ENCODE measurements around the gene LPIN1.

The LPIN1 gene

GRCh38 chr2:11774600-11774999 is 28.2 kb downstream of the LPIN1 start:
- TF ChIP-seq GATA2 (IDR thresholded peaks at IDR 0.05; ENCODE audit: low read depth, low read length): no peak
- TF ChIP-seq GATA3 (IDR thresholded peaks at IDR 0.05; ENCODE audit: low read depth, low read length): no peak

DNA sequence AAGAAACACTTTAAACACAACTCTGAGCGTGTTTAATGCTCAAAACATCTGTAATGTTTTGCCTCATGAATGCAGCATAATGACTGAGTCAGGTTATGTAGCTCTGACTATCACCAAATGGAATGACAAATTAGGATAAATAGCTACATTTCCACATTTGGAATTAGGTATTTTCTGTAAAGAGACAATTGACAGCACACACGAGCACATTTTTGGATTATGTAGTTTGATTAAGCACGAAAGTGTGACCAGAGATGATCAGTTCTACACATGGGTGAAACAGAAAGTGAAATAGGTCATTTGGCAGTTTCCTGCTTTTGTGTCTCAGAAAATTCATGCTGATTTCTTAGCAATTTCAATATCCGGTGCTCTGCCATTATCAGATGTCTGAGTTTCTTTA is 29.0 kb downstream of the LPIN1 start:
- no peak for TF ChIP-seq GATA3 (IDR thresholded peaks at IDR 0.05; ENCODE audit: low read depth, low read length)
- no peak for TF ChIP-seq GATA2 (IDR thresholded peaks at IDR 0.05; ENCODE audit: low read depth, low read length)

GRCh38 chr2:11777066-11777782 is 30.8 kb downstream of the LPIN1 start:
- TF ChIP-seq GATA2 (IDR thresholded peaks at IDR 0.05; ENCODE audit: low read depth, low read length): no peak
- TF ChIP-seq GATA3 (IDR thresholded peaks at IDR 0.05; ENCODE audit: low read depth, low read length): no peak

DNA sequence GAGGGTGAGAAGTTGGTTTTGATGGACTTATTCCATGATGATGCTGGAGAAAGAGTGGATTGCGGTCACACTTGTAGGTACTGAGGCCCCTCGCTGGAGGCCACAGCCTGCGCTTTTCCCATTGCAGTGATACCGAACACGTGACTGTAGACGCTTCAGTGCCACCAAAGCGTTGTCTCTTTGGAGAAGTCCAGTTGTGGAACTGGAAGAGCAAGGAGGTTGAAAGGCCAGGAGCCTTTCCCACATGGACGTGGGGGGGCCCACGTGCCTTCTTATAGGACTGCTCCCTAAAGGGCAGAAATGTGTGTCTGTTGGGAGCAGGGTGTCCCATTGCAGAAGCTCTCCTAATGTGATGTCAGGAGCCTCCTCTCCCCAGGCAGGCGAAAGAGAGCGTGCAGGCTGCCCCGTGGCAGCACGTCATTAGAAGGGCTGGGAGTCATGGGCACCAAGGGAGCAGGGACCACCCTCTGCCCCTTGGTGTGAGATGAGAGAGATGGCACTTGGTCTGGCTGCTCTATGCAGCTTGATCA is 31.5 kb downstream of the LPIN1 start:
- TF ChIP-seq GATA3 (IDR thresholded peaks at IDR 0.05; ENCODE audit: low read depth, low read length) (no peak), GATA2 (IDR thresholded peaks at IDR 0.05; ENCODE audit: low read depth, low read length) (no peak)

DNA sequence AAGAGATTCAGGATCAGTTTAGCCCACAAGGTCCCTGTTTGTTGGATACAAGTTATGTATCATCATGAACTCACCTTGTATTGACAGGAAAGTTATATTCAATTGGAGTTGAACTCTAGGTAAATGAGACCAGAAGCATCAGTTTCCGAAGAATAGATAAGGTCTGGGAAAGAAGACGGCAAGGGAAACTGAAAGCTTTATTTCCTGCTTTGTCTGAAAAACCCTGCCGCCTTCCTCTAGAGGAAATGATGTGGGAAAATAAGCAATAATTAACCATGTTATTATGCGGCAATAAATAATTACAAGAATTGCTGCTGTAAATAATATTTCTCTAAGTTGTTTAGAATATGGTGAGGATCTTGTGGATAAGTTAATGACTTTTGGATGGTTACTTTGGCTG is 32.0 kb downstream of the LPIN1 start:
- no peak for TF ChIP-seq GATA2 (IDR thresholded peaks at IDR 0.05; ENCODE audit: low read depth, low read length)
- TF ChIP-seq GATA3 (IDR thresholded peaks at IDR 0.05; ENCODE audit: low read depth, low read length): no peak

- TF ChIP-seq GATA2 (IDR thresholded peaks at IDR 0.05; ENCODE audit: low read depth, low read length) (peak; percentile 44; the same call in 1 of the 2 replicates), GATA3 (IDR thresholded peaks at IDR 0.05; ENCODE audit: low read depth, low read length) (no peak)
Measured at GRCh38 chr2:11778923-11779757, 32.7 kb downstream of the LPIN1 start.

DNA sequence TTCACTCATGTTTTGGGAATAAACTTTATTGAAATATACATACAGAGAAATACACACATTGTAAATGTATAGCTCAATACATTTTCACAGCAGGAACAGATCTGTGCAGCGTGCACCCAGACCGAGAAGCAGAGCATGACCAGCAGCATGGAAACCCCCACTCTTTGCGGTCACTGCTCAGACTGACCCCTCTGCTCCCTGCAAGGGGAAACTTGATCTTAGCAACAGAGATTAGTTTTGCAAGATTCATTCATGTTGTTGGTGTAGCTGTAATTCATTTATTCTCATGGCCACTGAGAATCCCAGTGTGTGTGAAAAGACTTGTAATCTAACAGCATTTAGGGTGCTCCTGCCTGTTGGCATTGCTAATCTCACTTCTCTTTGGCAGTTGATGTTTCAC is 35.2 kb downstream of the LPIN1 start:
- TF ChIP-seq GATA2 (IDR thresholded peaks at IDR 0.05; ENCODE audit: low read depth, low read length) (no peak), GATA3 (IDR thresholded peaks at IDR 0.05; ENCODE audit: low read depth, low read length) (no peak)

DNA sequence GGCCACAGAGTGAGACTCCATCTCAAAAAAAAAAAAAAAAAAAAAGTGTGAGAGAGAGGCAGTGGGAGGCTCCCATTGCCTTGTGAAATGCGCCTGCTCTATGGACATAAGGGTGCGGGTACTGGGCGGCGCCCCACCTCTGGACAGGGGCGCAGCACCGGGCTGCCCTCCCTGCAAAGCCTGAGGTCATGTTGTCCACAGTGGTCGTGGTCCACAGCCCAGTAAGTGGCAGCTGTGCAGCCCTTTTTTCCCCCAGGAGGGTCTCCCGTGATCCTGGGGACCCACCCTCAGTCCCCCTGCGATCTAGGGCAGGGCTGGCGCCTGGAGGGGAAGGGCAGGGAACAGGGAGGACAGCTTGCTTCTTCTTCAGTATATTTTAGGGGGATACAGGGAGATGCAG is 37.8 kb downstream of the LPIN1 start:
- TF ChIP-seq GATA2 (IDR thresholded peaks at IDR 0.05; ENCODE audit: low read depth, low read length): no peak
- no peak for TF ChIP-seq GATA3 (IDR thresholded peaks at IDR 0.05; ENCODE audit: low read depth, low read length)

- no peak for TF ChIP-seq GATA3 (IDR thresholded peaks at IDR 0.05; ENCODE audit: low read depth, low read length)
- no peak for TF ChIP-seq GATA2 (IDR thresholded peaks at IDR 0.05; ENCODE audit: low read depth, low read length)
Measured at GRCh38 chr2:11784747-11785610, 38.5 kb downstream of the LPIN1 start.

DNA sequence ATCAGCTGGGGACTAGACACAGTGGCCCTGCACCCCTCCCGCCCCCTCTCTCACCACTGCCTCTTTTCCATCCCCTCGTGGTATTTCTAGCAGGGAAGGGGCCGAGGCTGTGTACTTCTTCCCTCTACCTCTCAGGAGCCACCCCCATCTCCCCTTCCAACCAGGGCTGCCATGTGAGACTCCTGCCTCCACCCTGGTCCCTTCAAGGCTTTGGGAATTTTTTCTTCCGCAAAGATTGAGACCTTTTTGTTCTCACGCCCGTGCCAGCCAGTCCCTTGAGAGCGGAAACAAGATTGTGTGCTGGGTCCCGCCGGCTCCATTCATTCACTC is 39.1 kb downstream of the LPIN1 start:
- TF ChIP-seq GATA2 (IDR thresholded peaks at IDR 0.05; ENCODE audit: low read depth, low read length): no peak
- no peak for TF ChIP-seq GATA3 (IDR thresholded peaks at IDR 0.05; ENCODE audit: low read depth, low read length)

DNA sequence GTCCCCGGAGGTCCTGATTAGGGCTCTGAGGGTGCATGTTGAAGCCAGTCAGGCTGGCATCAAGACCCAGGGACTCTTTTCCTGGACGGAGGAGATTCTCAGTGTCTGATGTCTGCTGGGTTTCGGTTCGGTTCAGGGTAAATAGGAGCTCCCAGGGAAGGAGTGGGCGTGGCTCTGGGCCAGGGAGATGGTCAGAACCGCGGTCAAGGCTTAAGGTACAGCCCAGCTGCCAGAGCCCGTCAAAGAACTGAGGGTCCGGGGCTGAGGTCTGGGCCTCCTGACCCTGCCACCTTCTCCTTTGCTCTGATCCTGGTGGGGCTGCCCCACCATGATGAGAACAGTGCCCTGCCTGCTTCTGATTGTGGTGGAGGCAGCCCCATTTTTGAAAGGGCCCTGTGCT is 39.8 kb downstream of the LPIN1 start:
- TF ChIP-seq GATA3 (IDR thresholded peaks at IDR 0.05; ENCODE audit: low read depth, low read length) (no peak), GATA2 (IDR thresholded peaks at IDR 0.05; ENCODE audit: low read depth, low read length) (no peak)

DNA sequence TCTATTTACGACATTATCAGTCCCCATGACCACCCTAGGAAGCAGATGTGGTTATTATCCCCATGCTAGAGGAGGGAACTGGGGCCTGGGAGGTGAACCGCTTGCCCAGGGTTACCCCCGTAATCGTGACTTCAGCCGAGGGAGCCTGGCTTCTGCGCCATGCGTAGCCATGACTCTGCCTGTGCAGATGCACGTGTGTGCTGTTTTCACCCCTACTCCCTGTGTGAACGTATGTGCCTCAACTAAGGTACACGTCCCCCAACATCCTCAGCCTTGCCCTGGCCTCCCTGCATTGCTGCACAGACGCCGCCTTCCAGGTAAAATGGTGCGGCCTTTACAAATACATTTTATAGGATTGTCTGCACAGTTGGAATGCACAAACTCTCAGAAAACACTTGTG is 40.2 kb downstream of the LPIN1 start:
- TF ChIP-seq GATA3 (IDR thresholded peaks at IDR 0.05; ENCODE audit: low read depth, low read length): no peak
- no peak for TF ChIP-seq GATA2 (IDR thresholded peaks at IDR 0.05; ENCODE audit: low read depth, low read length)

- no peak for TF ChIP-seq GATA2 (IDR thresholded peaks at IDR 0.05; ENCODE audit: low read depth, low read length)
- no peak for TF ChIP-seq GATA3 (IDR thresholded peaks at IDR 0.05; ENCODE audit: low read depth, low read length)
Measured at GRCh38 chr2:11787991-11788390, 41.6 kb downstream of the LPIN1 start.

All from SH-SY5Y (cell line).